NCI-H524 (cell line): ENCODE data around the gene MAP2.
A peak's percentile ranks its signal among the peaks of the same experiment; 100 is the strongest.

Experiments used
- DNase-seq, 2 experiments: peaks; one replicate each; lab custom pipeline; 2025; lab: John Stamatoyannopoulos, UW

MAP2 gene, protein sequence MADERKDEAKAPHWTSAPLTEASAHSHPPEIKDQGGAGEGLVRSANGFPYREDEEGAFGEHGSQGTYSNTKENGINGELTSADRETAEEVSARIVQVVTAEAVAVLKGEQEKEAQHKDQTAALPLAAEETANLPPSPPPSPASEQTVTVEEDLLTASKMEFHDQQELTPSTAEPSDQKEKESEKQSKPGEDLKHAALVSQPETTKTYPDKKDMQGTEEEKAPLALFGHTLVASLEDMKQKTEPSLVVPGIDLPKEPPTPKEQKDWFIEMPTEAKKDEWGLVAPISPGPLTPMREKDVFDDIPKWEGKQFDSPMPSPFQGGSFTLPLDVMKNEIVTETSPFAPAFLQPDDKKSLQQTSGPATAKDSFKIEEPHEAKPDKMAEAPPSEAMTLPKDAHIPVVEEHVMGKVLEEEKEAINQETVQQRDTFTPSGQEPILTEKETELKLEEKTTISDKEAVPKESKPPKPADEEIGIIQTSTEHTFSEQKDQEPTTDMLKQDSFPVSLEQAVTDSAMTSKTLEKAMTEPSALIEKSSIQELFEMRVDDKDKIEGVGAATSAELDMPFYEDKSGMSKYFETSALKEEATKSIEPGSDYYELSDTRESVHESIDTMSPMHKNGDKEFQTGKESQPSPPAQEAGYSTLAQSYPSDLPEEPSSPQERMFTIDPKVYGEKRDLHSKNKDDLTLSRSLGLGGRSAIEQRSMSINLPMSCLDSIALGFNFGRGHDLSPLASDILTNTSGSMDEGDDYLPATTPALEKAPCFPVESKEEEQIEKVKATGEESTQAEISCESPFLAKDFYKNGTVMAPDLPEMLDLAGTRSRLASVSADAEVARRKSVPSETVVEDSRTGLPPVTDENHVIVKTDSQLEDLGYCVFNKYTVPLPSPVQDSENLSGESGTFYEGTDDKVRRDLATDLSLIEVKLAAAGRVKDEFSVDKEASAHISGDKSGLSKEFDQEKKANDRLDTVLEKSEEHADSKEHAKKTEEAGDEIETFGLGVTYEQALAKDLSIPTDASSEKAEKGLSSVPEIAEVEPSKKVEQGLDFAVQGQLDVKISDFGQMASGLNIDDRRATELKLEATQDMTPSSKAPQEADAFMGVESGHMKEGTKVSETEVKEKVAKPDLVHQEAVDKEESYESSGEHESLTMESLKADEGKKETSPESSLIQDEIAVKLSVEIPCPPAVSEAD (N-terminal part only)

DNA sequence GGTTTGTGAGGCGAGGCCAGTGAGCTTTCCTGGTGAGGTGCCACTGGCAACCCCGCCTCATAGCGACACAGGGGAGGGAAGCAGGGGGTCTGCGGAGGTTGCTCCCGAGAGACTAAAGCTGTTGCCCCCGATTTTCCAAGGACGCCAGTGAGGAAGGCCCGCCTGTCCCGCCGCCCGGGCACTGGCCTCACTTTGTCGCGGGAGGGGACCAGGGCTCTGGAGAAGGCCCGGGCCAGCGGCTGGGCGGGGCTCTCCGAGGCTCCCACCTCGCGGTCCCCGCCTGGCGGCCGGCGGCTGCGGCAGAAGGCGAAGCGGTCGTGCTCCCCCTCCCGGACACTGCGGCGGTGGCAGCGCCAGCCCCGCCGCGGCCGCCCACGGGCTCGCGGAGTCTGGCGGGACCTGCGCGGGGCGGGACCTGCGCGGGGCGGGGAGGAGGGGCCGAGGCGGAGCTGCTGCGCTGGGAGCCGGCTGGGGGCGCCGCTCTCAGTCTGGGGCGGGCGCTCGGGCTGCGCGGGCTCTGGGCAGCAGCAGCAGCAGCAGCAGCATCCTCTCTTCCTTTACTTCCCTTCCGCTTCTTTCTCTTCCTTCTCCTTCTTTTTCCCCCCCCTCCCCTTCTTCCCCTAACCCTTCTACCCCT, at the start of gene MAP2:
Gene MAP2 (plus strand): TSS at position 486 of the 637 bp plus-strand sequence. CDS start 229,124 bp downstream, outside the sequence.
- peak; percentile 79 to 88 for DNase-seq

GRCh38 chr2:209376686-209377085, 47.2 kb upstream of the MAP2 start:
- DNase-seq, result no peak

DNA sequence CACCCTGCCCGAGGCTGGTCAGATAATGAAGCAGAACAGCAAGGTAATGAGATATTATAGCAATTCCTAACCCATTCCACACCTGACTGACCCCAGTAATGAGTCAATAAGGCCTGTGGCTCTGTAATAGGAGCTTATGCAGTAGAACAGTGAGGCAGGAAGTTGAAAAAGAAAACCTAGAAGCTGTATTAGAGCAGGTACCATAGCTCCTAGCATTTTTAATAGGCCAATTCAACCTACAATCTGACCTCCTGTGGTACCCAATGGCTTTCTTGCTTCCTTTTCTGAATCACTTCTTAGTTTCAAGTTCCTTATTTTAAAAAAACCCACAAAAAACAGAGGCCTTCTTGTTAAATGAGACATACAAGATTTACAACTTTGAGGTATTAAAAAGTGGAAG, 43.6 kb upstream of the MAP2 start:
- no peak for DNase-seq

DNA sequence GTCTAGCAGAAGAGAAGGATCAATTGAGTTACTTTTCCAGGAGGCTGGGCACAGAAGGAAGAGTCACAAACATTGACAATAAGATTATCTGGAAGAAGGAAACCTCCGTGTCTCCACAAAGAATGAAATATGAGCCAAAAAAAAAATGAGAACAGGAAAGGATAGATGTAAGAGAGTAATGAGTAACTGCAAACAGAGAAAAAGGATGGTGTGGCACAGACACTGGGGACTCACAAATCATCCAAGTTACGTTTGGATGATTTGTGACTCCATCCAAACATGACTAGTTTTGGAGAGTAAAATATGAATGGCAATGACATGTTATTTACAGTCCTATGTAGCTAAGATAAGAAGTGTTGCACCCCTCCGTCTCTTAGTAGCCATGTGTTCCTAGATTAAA, 42.8 kb upstream of the MAP2 start:
- DNase-seq, result no peak

DNA sequence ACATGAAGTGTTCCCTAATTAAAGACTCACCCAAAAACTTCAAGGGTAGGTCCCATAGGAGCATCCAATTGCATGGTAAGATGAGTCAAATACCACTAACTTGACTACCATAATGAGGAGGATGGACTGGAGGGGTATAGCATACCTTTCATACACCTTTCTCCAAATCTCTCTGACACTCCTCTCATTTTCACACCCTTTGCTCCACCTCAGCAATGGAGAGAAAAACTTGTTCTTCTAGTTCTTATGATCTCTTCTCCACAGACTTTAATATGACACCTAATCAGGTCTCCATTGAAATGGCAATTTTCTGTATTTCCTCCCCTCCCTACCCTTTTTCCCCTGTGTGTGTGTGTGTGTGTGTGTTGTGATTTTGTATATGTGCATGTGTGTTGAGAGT, 41.1 kb upstream of the MAP2 start:
- no peak for DNase-seq

DNA sequence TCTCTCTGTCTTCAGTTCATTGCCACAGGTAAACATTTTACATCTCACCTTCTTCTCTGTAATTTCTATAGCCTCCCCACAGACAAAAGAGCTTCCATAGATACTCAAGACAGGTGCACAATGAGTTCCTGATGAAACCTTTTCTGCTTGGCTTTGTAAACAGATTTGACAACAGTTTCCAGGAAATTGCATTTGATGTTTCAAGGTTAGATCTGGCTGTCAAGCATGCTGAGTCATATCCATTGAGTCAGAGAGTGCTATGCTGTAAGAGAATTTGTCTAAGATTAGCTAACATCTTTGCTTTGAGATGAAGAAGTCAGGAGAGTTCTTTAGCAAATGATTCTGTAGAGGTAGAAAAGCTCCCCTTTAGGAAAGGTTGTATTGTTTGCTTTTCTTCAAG, 40.6 kb upstream of the MAP2 start:
- no peak for DNase-seq

DNA sequence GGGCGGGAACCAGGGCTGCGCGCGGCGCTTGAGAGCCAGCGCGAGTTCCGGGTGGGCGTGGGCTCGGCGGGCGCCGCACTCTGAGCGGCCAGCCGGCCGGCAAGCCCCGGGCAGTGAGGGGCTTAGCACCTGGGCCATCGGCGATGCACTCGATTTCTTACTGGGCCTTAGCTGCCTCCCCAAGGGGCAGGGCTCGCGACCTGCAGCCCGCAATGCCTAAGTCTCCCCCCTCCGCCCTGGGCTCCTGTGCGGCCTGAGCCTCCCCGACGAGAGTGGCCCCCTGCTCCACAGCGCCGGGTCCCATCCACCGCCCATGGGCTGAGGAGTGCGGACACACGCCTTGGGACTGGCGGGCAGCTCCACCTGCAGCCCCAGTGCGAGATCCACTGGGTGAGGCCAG, 36.5 kb upstream of the MAP2 start:
- no peak for DNase-seq

GRCh38 chr2:209388446-209389037, 35.3 kb upstream of the MAP2 start:
- DNase-seq, result peak; percentile 0 to 24

DNA sequence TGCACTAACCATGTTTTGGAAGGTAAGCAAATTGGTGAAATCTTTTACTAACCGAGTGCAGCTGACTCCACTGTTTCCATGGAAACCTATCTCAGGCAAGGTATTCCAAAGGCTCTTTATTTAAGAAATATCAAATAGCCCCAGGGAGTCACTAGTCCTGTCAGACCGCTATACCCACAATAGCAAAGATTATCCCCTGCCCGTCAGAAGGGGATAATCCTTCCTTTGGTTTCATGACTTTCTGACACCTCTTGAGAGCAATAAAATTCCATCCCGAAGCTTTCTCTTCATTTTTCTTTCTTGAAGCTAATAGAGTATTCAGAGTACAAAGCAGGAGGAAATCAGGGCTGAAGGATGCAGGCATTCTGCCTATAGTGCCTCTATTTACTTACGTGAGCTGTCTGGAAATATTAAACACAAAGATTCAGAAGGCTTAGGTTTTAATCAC, 34.7 kb upstream of the MAP2 start:
- peak; percentile 67 to 76 for DNase-seq

DNA sequence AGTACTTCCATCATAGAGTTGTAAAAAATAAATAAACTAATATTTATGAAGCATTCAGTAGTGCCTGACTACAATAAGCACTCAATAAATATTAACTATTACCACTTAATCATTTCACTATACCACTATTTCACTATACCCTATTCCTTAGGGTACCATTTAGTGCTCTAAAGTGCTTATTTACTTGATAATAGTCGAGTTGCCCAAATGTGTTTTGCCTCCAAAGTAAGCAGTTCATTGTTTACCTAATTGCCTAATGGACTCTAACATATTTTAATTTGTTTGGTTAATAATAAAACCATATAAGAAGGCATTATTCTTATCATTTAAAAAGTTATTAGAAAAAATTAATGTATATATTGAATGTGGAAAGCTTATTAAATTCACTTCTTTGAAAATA, 33.0 kb upstream of the MAP2 start:
- no peak for DNase-seq

DNA sequence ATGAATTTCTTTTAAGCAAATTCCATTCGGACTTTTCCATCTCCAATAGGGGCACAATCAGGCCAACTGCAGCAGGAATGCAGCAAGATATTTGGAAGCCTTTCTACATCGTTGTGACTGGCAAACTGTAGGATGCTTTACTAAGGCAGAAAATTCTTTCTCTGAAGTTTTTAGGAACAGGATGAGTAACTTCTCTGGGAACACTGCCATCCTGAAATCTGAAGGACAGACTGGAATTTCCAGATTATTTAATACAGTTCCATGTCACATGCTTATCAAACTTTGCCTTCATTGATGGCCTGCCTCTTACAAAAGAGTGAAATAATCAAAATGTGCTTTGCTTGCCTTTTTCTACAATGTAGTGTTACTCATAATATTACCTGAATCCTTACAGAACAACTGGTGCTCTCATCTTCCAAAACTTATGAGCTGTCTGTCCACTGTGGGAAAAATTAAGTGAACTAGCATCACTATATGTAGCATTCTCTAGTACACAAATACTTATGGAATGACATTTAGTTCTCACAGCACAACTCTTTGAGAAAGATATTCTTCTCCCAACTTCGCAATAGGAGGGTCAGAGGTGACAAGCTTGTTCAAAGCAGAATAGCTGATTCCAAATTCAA, 32.0 kb upstream of the MAP2 start:
- DNase-seq, result no peak

- no peak for DNase-seq
These were observed 28.6 kb upstream of the MAP2 start for GRCh38 chr2:209395229-209395628.

DNA sequence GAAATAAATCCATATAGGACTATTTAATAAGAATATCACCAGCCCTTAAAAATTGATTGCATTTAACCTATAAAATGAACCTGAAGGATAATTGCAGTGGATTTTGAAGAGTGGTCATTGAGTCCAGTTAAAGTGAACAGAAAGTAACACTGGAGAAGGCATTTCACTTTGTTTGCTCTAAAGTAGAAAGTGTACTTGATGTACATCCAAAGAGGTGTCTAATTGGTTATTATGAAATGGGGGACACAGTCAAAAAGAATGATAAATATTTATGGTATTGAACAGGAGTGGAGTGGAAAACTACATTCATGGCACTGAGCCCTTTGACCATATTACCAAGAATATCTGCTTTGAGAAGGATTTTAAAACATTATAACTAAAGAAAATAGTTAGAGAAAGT, 28.2 kb upstream of the MAP2 start:
- no peak for DNase-seq

DNA sequence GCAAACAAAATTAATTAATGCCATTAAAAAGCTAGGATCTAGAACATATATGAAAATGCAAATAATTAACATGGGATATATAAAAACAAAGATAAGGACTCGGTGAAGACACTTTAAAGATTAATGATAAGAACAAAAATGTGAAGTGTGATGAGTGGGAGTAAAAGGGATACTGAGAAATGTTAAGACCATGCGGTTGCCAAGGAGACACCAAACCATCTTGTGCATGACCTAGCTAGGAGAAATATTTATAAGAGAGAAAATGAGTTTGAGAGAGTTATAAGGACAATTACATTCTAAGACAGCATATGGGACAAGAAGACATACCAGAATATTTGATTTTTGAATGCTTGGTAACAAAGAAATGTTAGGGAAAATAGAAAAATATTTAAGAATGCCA, 25.4 kb upstream of the MAP2 start:
- DNase-seq, result no peak

DNA sequence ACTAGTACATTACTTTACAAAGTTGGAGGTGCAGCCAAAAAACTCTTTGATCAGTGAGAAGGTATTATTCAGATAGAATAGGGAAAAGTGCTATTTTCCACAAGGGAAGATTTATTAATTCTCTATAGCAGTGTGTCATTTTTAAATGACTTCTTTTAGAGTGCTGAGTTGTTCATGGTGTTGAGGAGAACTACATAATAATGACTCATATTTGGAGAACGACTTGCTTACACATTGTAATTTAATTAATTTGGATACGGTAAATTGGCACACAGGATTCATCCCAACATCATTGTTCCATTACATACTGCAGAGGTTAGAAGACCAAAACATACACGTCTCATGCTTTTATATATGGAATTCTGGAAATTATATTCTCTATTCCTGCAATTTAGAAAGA, 22.1 kb upstream of the MAP2 start:
- no peak for DNase-seq

GRCh38 chr2:209411296-209411695, 12.6 kb upstream of the MAP2 start:
- DNase-seq, result no peak

GRCh38 chr2:209411718-209412117, 12.1 kb upstream of the MAP2 start:
- no peak for DNase-seq

- DNase-seq, result no peak
These were observed 10.4 kb upstream of the MAP2 start for GRCh38 chr2:209413311-209414014.

GRCh38 chr2:209416913-209417312, 6.9 kb upstream of the MAP2 start:
- no peak for DNase-seq

DNA sequence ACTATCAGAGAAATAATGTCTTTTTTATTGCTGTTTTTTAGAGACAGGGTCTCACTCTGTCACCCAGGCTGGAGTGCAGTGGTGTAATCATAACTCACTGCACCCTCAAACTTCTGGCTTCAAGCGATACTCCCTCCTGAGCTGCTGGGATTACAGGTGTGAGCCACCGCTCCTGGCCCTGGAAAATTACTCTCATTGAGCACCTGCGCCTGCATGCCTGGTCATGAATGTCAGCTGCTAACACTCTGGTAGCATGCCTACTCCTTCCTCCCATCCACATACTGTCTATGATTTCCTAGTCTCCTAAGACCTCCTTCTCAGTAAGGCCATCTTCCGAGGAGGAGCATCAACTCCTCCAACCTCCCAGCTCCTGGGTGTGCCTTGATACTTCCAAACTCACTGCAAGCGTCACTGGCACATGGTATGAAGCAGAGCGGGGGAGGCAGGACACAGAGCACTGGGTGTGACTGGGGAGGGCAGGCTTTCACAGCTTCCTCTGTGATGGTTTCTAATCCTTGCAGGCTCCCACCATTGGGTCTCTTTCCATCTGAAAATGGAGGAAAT, 1.6 kb upstream of the MAP2 start:
- DNase-seq, result no peak
